G401 (cell line): ENCODE data around the gene PRODH2. TPM values are rescaled to one million over a fixed set of nuclear protein-coding genes. Genes with fewer than 3 reads are reported as not detected.

Experiments used
- DNase-seq: peaks from one replicate; pipeline ENCODE4 v3.0.0-alpha.2; 2015; ENCODE audit warnings: low spot score
- in situ Hi-C: cut with HindIII; loops from 2 replicates; pipeline ENCODE4 v1.10.0; 2016; ENCODE audit warnings: low sequenced_read_pairs, mixed read lengths
- total RNA-seq: library from RNA; depleted of rRNA; stranded (reverse); fragments of >200 nt; shearing (Covaris generic); gene quantifications from 2 replicates; pipeline ENCODE4 v1.2.3, GENCODE V29; 2014

Gene PRODH2
- total RNA-seq, 1 experiment from 2014 or later = not detected

- in situ Hi-C loops = no loop called here
- no peak for DNase-seq
Observed at GRCh38 chr19:35786299-35787160, 26.1 kb downstream of the PRODH2 start.

- in situ Hi-C loops = no loop called here
- no peak for DNase-seq
Observed at GRCh38 chr19:35785339-35785627, 27.4 kb downstream of the PRODH2 start.

DNA sequence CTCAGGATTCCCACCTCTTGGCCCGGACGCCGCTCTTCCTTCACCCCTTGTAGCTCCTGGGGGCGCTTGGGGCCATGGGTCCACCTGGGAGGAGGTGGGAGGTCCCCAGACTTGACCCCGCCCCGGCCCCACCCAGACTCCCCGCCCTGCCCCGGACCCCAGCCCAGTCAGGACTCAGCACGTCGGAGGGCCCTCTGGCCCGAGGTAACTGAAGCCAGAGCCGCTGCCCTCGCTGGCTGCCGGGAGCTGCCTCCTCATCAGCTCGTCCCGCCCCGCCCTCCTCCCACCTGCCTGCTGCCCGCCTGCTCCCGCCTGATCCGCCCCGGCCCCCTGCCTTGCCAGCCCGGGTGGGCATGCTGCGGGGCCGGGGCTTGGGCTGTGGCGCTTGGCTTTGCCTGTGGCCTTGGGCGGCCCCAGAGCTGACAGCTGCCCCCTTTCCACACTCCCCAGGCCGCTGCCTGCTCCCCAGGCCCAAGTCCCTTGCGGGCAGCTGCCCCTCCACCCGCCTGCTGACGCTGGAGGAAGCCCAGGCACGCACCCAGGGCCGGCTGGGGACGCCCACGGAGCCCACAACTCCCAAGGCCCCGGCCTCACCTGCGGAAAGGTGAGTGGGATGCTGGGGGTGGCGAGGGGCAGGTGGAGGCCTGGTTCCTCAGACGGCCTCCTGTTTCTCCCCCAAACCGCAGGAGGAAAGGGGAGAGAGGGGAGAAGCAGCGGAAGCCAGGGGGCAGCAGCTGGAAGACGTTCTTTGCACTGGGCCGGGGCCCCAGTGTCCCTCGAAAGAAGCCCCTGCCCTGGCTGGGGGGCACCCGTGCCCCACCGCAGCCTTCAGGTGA lies 27.9 kb downstream of the PRODH2 start:
- in situ Hi-C loops = no loop called here
- no peak for DNase-seq

DNA sequence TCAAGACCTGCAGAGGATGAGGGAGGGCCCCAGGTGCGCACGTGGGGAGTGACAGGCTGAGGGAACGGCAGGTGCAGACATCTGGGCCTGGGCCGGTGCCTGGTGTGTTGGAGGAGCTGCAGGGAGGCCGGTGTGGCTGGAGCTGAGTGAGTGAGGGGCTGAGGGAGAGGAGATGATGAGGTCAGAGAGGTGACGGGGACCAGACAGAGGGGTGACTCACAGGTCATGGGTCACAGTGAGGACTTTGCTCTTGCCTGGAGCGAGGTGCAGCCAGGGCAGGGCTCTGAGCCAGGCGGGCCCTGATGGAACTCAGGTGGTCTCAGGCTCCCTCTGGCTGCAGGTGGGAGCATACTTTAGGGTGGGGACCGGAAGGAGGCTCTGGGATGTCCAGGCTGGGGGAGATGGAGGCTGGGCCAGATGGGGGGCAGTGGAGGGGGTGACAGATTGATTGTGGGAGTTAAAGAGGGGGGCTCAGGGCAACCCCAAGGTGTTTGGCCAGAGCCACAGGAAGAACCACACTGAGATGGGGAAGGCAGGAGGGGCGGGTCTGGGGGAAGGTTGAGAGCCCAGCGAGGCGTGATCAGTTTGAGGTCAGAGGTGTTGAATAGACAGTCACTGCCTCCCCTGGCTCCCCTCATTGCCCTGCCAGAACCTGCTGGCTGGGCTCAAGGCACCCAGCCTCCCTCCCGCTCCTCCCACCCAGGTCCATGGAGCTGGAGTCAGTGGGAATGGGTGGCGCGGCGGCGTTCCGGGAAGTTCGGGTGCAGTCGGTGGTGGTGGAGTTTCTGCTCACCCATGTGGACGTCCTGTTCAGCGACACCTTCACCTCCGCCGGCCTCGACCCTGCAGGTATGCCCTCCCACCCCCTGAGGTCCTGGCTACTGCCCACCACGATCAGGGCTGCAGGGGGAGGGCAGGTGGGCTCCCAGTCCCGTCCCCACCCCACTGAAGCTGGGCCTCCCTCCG lies 28.9 kb downstream of the PRODH2 start:
- in situ Hi-C loops = no loop called here
- DNase-seq = no peak

DNA sequence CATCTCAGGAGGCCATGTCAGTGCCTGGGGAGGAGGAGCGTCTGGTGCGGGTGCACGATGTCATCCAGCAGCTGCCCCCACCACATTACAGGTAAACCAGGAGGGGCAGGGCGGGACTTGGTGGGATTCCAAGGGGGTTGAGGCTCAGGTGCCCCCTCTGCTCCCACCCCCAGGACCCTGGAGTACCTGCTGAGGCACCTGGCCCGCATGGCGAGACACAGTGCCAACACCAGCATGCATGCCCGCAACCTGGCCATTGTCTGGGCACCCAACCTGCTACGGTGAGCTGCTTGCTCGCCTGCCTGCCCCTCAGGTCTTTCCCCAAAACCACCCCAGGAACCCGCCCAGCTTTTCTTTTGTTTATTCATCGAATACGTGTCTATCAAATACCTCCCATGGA lies 30.1 kb downstream of the PRODH2 start:
- in situ Hi-C loops = no loop called here
- no peak for DNase-seq

DNA sequence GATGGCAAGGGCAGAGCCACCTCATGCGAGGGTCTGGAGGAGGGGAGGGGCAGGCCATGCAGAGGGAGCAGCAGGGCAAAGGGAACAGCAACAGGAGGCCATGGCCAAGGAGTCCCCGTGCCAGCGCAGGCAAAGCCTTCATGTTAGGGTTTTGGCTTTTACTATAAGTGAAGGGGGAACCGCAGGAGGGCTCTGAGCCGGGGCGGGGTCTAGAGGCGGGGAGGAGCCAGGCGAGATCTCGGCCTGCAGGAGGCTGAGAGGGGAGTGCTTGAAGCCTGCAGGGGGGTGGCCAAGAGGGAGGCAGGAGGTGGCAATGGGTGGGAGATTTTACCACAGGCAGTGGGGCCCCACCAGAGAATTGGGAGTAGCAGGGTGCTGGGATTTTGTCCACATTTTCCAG lies 31.0 kb downstream of the PRODH2 start:
- in situ Hi-C loops = no loop called here
- DNase-seq = no peak

DNA sequence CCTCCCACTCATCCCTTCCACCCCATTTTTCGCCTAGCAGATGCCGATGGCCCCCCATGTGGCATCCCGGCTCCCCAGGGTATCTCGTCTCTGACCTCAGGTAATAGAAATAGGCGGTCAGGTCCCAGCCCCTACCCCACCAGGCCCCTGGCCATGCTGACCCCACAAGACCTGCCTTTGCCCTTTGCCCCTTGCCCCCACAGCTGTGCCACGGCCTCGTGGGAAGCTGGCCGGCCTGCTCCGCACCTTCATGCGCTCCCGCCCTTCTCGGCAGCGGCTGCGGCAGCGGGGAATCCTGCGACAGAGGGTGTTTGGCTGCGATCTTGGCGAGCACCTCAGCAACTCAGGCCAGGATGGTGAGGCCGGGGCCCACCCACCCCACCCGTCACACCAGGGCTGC lies 31.9 kb downstream of the PRODH2 start:
- in situ Hi-C loops = no loop called here
- DNase-seq = no peak

- in situ Hi-C loops = no loop called here
- no peak for DNase-seq
Observed at GRCh38 chr19:35780058-35780457, 32.6 kb downstream of the PRODH2 start.

DNA sequence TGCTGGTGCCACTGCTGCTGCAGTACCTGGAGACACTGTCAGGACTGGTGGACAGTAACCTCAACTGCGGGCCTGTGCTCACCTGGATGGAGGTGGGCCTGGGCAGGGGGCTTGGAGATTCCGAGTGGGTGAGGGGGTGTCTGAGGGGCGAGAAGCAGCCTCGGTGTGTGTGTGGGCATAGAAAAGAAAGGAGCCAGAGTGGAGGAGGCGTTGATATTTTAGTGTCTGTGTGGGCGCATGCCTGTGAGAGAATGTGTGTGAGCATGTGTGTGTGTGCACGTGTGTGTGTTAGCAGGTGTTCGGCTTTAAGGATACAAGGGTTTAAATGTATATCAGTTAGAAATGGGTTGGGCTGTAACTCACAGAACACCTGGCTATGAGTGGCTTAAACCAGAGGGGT lies 33.6 kb downstream of the PRODH2 start:
- no peak for DNase-seq
- in situ Hi-C loops = no loop called here

DNA sequence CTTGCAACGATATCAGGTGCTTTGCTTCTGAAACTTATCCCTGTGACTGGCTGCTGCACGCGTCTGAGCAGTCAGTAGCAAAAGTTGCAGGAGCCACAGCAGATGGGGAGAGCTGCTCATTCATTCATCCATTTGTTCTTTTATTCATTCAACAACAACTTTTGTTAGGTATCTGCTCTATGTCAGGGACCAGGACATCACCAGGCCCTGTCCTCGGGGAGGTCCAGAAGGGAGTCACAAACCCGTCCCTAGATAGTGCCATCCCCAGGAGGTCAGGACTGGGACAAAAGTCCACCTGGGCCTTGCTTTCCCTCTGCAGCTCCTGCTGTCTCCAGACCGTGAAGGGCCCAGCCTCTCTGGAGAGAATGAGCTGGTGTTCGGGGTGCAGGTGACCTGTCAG lies 34.7 kb downstream of the PRODH2 start:
- no peak for DNase-seq
- in situ Hi-C loops = no loop called here

- in situ Hi-C loops = no loop called here
- DNase-seq = no peak
Observed at GRCh38 chr19:35777086-35777841, 35.4 kb downstream of the PRODH2 start.

DNA sequence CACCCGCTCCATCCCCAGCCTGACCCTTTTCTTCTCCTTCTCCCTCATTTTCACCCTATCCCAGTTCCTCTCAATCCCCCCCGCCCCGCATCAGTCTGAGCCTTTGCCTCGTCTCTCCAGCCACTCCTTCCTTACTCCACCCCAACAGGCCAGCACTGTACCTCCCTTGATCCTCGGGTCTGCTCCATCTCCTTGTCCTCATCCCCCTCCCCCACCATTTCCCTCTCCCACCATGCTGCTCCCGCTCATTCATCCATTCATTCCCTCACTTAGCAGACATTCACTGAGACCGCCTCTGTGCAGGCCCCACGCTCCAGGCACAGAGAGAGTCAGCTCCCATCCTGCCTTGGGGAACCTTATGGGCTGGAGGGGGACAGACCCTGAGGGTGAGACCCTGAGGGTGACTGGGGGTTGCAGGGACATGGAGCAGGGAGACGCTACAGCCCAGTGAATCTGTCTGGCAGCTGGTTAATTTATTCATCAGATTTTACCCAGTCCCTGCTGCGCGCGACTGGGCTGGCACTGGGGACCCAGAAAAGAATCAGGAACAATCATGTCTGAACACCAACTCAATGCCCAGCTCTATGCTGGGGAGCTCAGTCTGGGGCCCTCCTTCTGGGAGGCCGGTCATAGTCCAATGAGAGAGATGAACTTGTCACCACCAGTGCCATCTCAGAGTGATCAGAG lies 36.4 kb downstream of the PRODH2 start:
- in situ Hi-C loops = no loop called here
- DNase-seq = peak; percentile 18

- DNase-seq = peak; percentile 99
- in situ Hi-C loops = no loop called here
Observed at GRCh38 chr19:35775298-35776101, 37.1 kb downstream of the PRODH2 start, which contains the start of gene ARHGAP33. ARHGAP33 (plus strand) TSS chr19:35775564; CDS start chr19:35775659, 95 bp downstream.

DNA sequence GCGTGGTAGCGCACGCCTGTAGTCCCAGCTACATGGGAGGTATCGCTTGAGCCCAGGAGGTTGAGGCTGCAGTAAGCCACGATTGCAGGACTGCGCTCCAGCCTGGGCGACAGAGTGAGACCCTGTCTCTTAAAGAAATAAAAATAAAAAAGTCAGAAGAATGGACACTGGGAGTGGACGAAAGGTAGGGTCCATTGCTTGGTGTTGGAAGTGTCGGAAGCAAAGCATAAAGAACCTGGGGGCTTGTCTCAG lies 37.7 kb downstream of the PRODH2 start:
- in situ Hi-C loops = no loop called here

GRCh38 chr19:35774274-35775045 lies 38.2 kb downstream of the PRODH2 start:
- in situ Hi-C loops = no loop called here
- DNase-seq = peak; percentile 25

More for the DNA sequence above, 37.7 kb downstream of the PRODH2 start:
- DNase-seq = no peak

- no peak for DNase-seq
- in situ Hi-C loops = no loop called here
Observed at GRCh38 chr19:35773020-35773806, 39.4 kb downstream of the PRODH2 start.
